Measurements from ENCODE around the gene ARMC9.
A peak's percentile ranks its signal among the peaks of the same experiment; 100 is the strongest.

ARMC9 gene

DNA sequence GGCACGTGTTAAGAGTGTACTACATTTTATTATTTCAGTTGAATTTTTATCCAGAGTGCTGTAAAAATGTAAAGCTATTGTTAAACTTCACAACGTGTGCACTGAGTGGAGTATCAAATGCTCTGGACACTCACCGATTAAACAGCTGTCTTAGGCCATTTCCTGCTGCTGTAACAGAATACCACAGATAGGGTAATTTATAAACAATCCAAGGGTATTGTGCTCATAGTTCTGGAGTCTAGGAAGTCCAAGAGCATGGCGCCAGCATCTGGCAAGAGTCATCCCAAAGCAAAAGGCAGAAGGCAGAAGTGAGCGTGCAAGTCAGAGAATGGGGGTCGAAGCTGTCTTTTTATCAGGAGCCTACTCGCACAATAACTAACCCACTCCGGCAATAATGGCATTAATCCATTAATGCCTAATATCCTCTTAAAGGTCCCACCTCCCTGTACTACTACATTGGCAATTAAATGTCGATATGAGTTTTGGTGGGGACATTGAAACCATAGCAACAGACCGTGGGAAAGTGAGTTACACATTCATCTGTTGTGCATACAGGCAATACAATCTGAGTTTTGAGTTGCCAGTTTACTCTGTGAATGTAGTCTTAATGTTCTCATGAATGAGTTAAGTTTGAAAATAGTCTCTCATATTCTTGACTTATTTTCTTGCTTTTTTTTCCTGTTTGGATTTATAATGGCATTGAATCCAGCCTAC is 64.8 kb downstream of the ARMC9 start:
- no peak for DNase-seq (ENCODE audit: low read depth)
- H3K4me3 ChIP-seq (ENCODE audit: low read length): no peak overlapping the region
- TF ChIP-seq, protein P1, sequence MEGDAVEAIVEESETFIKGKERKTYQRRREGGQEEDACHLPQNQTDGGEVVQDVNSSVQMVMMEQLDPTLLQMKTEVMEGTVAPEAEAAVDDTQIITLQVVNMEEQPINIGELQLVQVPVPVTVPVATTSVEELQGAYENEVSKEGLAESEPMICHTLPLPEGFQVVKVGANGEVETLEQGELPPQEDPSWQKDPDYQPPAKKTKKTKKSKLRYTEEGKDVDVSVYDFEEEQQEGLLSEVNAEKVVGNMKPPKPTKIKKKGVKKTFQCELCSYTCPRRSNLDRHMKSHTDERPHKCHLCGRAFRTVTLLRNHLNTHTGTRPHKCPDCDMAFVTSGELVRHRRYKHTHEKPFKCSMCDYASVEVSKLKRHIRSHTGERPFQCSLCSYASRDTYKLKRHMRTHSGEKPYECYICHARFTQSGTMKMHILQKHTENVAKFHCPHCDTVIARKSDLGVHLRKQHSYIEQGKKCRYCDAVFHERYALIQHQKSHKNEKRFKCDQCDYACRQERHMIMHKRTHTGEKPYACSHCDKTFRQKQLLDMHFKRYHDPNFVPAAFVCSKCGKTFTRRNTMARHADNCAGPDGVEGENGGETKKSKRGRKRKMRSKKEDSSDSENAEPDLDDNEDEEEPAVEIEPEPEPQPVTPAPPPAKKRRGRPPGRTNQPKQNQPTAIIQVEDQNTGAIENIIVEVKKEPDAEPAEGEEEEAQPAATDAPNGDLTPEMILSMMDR (conservative IDR thresholded peaks at IDR 0.05; ENCODE audit: low read length): no peak

DNA sequence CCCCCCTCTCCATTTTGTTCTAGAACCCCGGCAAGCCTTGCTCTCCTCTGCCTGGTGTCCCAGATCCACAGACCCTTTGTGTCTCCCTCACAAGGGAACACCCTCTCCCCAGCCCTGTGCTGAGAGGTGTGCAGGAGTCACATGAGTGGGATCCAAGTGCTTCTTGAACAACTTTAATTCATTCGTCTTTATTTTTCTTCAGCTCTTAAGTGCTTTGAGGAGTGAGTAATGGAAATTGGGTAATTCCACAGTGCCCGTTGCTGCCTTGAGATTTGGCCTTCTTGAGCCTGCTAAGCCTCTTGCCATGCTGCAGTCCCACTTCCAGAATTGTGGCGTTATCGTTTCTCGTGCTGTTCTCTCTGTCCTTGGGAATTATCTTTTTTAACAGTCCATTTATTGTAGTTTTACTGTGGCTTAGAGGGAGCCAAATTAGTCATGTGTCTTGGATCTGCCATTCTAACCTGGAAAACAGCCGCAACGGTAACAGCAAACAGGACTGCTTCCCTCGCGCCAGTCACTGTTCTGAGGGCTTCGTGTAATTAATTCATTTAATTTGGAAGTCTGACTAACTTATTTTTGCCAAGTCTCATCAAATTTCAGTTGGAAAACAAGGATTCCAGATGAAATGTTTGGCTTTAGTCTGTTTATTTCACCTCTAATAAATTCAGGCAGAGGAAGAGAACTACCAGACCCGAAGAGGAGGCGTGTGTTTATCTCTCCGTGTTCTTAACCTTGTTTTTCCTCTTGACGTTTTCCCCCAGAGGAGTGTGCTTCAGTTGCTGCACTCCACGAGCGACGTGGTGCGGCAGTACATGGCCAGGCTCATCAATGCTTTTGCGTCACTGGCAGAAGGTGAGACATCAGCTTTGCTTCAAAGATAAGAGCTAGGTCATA is 72.0 kb downstream of the ARMC9 start:
- peak; percentile 12 for DNase-seq (ENCODE audit: low read depth)
- H3K4me3 ChIP-seq (ENCODE audit: low read length): no peak overlapping the region
- TF ChIP-seq, protein P1 (conservative IDR thresholded peaks at IDR 0.05; ENCODE audit: low read length): no peak

GRCh38 chr2:231272991-231273390 is 74.6 kb downstream of the ARMC9 start:
- TF ChIP-seq, protein P1 (conservative IDR thresholded peaks at IDR 0.05; ENCODE audit: low read length): no peak
- no peak for DNase-seq (ENCODE audit: low read depth)
- no peak overlapping the region for H3K4me3 ChIP-seq (ENCODE audit: low read length)

DNA sequence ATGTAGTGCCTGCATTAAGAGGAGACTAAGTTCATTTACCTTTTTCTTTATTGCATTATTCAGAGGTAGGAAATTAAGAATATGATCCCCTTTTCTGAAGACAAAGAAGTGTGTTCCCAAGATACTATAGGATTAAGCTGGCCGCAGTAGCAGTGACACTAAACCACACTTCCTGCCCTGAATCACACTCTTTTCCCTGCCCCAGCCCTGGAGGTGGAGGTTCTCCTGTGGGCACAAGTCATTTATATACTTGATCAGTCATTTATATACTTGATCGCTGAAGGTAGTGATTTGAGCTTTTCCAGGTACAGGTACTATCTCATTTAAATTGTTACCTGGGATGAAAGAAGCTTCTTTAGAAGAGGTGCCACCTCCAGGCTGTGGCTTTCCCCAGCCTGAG is 78.6 kb downstream of the ARMC9 start:
- no peak for DNase-seq (ENCODE audit: low read depth)
- no peak overlapping the region for H3K4me3 ChIP-seq (ENCODE audit: low read length)
- TF ChIP-seq, protein P1 (conservative IDR thresholded peaks at IDR 0.05; ENCODE audit: low read length): no peak

GRCh38 chr2:231277962-231278361 is 79.5 kb downstream of the ARMC9 start:
- TF ChIP-seq, protein P1 (conservative IDR thresholded peaks at IDR 0.05; ENCODE audit: low read length): no peak
- no peak overlapping the region for H3K4me3 ChIP-seq (ENCODE audit: low read length)
- DNase-seq (ENCODE audit: low read depth): no peak

DNA sequence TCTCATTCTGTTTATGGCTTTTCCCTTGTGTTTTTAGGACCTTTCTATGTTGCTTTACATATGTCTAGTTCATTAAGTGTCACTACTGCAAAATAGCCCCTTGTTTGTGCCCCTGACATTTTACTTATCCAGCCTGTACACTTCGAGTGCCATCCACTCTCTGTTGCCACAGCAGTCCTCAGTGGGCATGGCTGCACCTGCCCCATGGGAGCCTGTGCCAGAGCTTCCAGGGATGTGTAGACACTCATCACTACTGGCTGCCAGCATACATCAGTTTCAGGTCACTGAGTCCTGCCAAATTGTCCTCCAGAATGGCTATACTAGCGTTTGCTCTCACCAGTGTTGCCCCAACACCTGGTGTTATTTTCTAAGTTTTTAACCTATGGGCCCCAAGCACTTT is 80.4 kb downstream of the ARMC9 start:
- no peak for DNase-seq (ENCODE audit: low read depth)
- TF ChIP-seq, protein P1 (conservative IDR thresholded peaks at IDR 0.05; ENCODE audit: low read length): no peak
- no peak overlapping the region for H3K4me3 ChIP-seq (ENCODE audit: low read length)

Data from AG10803 (cell line).